ENCODE measurements around the gene ACD.

ACD gene

GRCh38 chr16:67647681-67648080, 12.4 kb downstream of the ACD start:
- H3K14ac ChIP-seq (ENCODE audit: low read length), result no peak overlapping the region
- no peak overlapping the region for H2AFZ ChIP-seq (ENCODE audit: low read length)
- H3K36me3 ChIP-seq (replicated peaks in 1 of 2; ENCODE audit: control insufficient read depth in 2 of 2, insufficient read depth in 2 of 2, low read length in 2 of 2), result no peaks in the 10 kb centered on the region
- H2AK5ac ChIP-seq (ENCODE audit: low read depth, low read length), result peak overlapping the region; percentile 30
- H3K18ac ChIP-seq (ENCODE audit: low read length), result peak overlapping the region; percentile 80
- H2BK15ac ChIP-seq (ENCODE audit: low read length), result no peak overlapping the region
- H2BK12ac ChIP-seq (ENCODE audit: low read length), result no peak overlapping the region
- H3K4me1 ChIP-seq (ENCODE audit: control insufficient read depth in 2 of 2, insufficient read depth in 1 of 2, low read depth in 1 of 2, low read length in 2 of 2), result peaks cover 0 to 17% of the 10 kb centered on the region in 2 donors
- H3K27ac ChIP-seq (replicated peaks; ENCODE audit: low read length), result no peak overlapping the region
- WGBS, 2 donors (ENCODE audit: extremely low coverage in 2 of 2, insufficient read length in 2 of 2, insufficient replicate concordance in 1 of 2), result no CpG with 5 or more reads among the region's 13 CpGs
- no peak overlapping the region for H3K4me2 ChIP-seq (ENCODE audit: insufficient read depth, low read length, poor library complexity, severe bottlenecking)
- no peak overlapping the region for H3K9ac ChIP-seq (ENCODE audit: low read depth, low read length, poor library complexity)
- H3K27me3 ChIP-seq (ENCODE audit: control insufficient read depth in 3 of 3, insufficient read depth in 3 of 3, low read depth in 1 of 3, low read length in 3 of 3), result peaks cover 0 to 74% (median 61%) of the 10 kb centered on the region in 3 experiments
- peaks cover 2% of the 10 kb centered on the region for H3K79me1 ChIP-seq (ENCODE audit: low read depth, low read length)
- no peak overlapping the region for H3K4me3 ChIP-seq (ENCODE audit: low read length in 2 of 2)
- H4K91ac ChIP-seq (ENCODE audit: low read depth, low read length, poor library complexity), result no peak overlapping the region
- no peak overlapping the region for H2BK120ac ChIP-seq (ENCODE audit: low read depth, low read length)
- H3K23ac ChIP-seq (ENCODE audit: low read depth, low read length, poor library complexity), result peak overlapping the region; percentile 89
- no peak overlapping the region for H4K8ac ChIP-seq (ENCODE audit: low read depth, low read length)
- H3K4ac ChIP-seq (ENCODE audit: low read length), result no peak overlapping the region
- DNase-seq (ENCODE audit: low spot score), result no peak
- H3K9me3 ChIP-seq (replicated peaks in 1 of 2; ENCODE audit: control insufficient read depth in 2 of 2, insufficient read depth in 1 of 2, low read depth in 1 of 2, low read length in 2 of 2), result no peaks in the 10 kb centered on the region
- H2BK5ac ChIP-seq (ENCODE audit: low read length), result peak overlapping the region; percentile 66

- Histone ChIP-seq H3K4me3 (ENCODE audit: low read length in 2 of 2) (no peak overlapping the region), H3K27ac (replicated peaks; ENCODE audit: low read length) (no peak overlapping the region), H3K23ac (ENCODE audit: low read depth, low read length, poor library complexity) (peak overlapping the region; percentile 89), H2BK5ac (ENCODE audit: low read length) (peak overlapping the region; percentile 5), H3K9ac (ENCODE audit: low read depth, low read length, poor library complexity) (no peak overlapping the region), H4K8ac (ENCODE audit: low read depth, low read length) (no peak overlapping the region), H3K4me2 (ENCODE audit: insufficient read depth, low read length, poor library complexity, severe bottlenecking) (no peak overlapping the region), H3K14ac (ENCODE audit: low read length) (no peak overlapping the region), H2BK120ac (ENCODE audit: low read depth, low read length) (no peak overlapping the region), H3K27me3 (ENCODE audit: control insufficient read depth in 3 of 3, insufficient read depth in 3 of 3, low read depth in 1 of 3, low read length in 3 of 3) (peaks cover 0 to 70% (median 59%) of the 10 kb centered on the region in 3 experiments), H3K9me3 (replicated peaks in 1 of 2; ENCODE audit: control insufficient read depth in 2 of 2, insufficient read depth in 1 of 2, low read depth in 1 of 2, low read length in 2 of 2) (no peaks in the 10 kb centered on the region), H2AFZ (ENCODE audit: low read length) (no peak overlapping the region), H3K79me1 (ENCODE audit: low read depth, low read length) (peaks cover 2% of the 10 kb centered on the region), H2BK12ac (ENCODE audit: low read length) (no peak overlapping the region), H4K91ac (ENCODE audit: low read depth, low read length, poor library complexity) (no peak overlapping the region), H3K4me1 (ENCODE audit: control insufficient read depth in 2 of 2, insufficient read depth in 1 of 2, low read depth in 1 of 2, low read length in 2 of 2) (peaks cover 0 to 17% of the 10 kb centered on the region in 2 donors), H2AK5ac (ENCODE audit: low read depth, low read length) (peak overlapping the region; percentile 25), H3K18ac (ENCODE audit: low read length) (no peak overlapping the region), H3K4ac (ENCODE audit: low read length) (no peak overlapping the region), H2BK15ac (ENCODE audit: low read length) (peak overlapping the region; percentile 38), H3K36me3 (replicated peaks in 1 of 2; ENCODE audit: control insufficient read depth in 2 of 2, insufficient read depth in 2 of 2, low read length in 2 of 2) (no peaks in the 10 kb centered on the region)
- no peak for DNase-seq (ENCODE audit: low spot score)
- WGBS, 2 donors (ENCODE audit: extremely low coverage in 2 of 2, insufficient read length in 2 of 2, insufficient replicate concordance in 1 of 2), result no CpG with 5 or more reads among the region's 15 CpGs
Measured at GRCh38 chr16:67647111-67647651, 12.9 kb downstream of the ACD start.

- H3K9ac ChIP-seq (ENCODE audit: low read depth, low read length, poor library complexity), result no peak overlapping the region
- H3K4me2 ChIP-seq (ENCODE audit: insufficient read depth, low read length, poor library complexity, severe bottlenecking), result peak overlapping the region; percentile 60
- H2BK5ac ChIP-seq (ENCODE audit: low read length), result no peak overlapping the region
- peak overlapping the region; percentile 47 for H2BK120ac ChIP-seq (ENCODE audit: low read depth, low read length)
- no peak overlapping the region for H3K4me3 ChIP-seq (ENCODE audit: low read length in 2 of 2)
- H3K36me3 ChIP-seq (replicated peaks in 1 of 2; ENCODE audit: control insufficient read depth in 2 of 2, insufficient read depth in 2 of 2, low read length in 2 of 2), result no peaks in the 10 kb centered on the region
- peaks cover 0 to 17% of the 10 kb centered on the region in 2 donors for H3K4me1 ChIP-seq (ENCODE audit: control insufficient read depth in 2 of 2, insufficient read depth in 1 of 2, low read depth in 1 of 2, low read length in 2 of 2)
- WGBS, 2 donors (ENCODE audit: extremely low coverage in 2 of 2, insufficient read length in 2 of 2, insufficient replicate concordance in 1 of 2), result no CpG with 5 or more reads among the region's 15 CpGs
- H4K91ac ChIP-seq (ENCODE audit: low read depth, low read length, poor library complexity), result peak overlapping the region; percentile 72
- peaks cover 2% of the 10 kb centered on the region for H3K79me1 ChIP-seq (ENCODE audit: low read depth, low read length)
- DNase-seq (ENCODE audit: low spot score), result no peak
- H3K18ac ChIP-seq (ENCODE audit: low read length), result peak overlapping the region; percentile 87
- H3K9me3 ChIP-seq (replicated peaks in 1 of 2; ENCODE audit: control insufficient read depth in 2 of 2, insufficient read depth in 1 of 2, low read depth in 1 of 2, low read length in 2 of 2), result no peaks in the 10 kb centered on the region
- peak overlapping the region; percentile 73 for H3K23ac ChIP-seq (ENCODE audit: low read depth, low read length, poor library complexity)
- peak overlapping the region; percentile 80 for H2AFZ ChIP-seq (ENCODE audit: low read length)
- peak overlapping the region; percentile 75 for H2BK15ac ChIP-seq (ENCODE audit: low read length)
- no peak overlapping the region for H4K8ac ChIP-seq (ENCODE audit: low read depth, low read length)
- H3K4ac ChIP-seq (ENCODE audit: low read length), result peak overlapping the region; percentile 53
- no peak overlapping the region for H2BK12ac ChIP-seq (ENCODE audit: low read length)
- H3K14ac ChIP-seq (ENCODE audit: low read length), result no peak overlapping the region
- peak overlapping the region; percentile 96 for H2AK5ac ChIP-seq (ENCODE audit: low read depth, low read length)
- H3K27me3 ChIP-seq (ENCODE audit: control insufficient read depth in 3 of 3, insufficient read depth in 3 of 3, low read depth in 1 of 3, low read length in 3 of 3), result peaks cover 0 to 54% (median 45%) of the 10 kb centered on the region in 3 experiments
- H3K27ac ChIP-seq (replicated peaks; ENCODE audit: low read length), result no peak overlapping the region
Measured at GRCh38 chr16:67645397-67646121, 14.5 kb downstream of the ACD start.

- no peak overlapping the region for H2BK12ac ChIP-seq (ENCODE audit: low read length)
- H2BK15ac ChIP-seq (ENCODE audit: low read length), result no peak overlapping the region
- H3K18ac ChIP-seq (ENCODE audit: low read length), result no peak overlapping the region
- H3K4me1 ChIP-seq (ENCODE audit: control insufficient read depth in 2 of 2, insufficient read depth in 1 of 2, low read depth in 1 of 2, low read length in 2 of 2), result peaks cover 0 to 6% of the 10 kb centered on the region in 2 donors
- H3K4me3 ChIP-seq (ENCODE audit: low read length in 2 of 2), result no peak overlapping the region
- H3K27me3 ChIP-seq (ENCODE audit: control insufficient read depth in 3 of 3, insufficient read depth in 3 of 3, low read depth in 1 of 3, low read length in 3 of 3), result peaks cover 0 to 40% (median 40%) of the 10 kb centered on the region in 3 experiments
- no peak overlapping the region for H2BK5ac ChIP-seq (ENCODE audit: low read length)
- H3K9ac ChIP-seq (ENCODE audit: low read depth, low read length, poor library complexity), result no peak overlapping the region
- H3K23ac ChIP-seq (ENCODE audit: low read depth, low read length, poor library complexity), result no peak overlapping the region
- H2AFZ ChIP-seq (ENCODE audit: low read length), result peak overlapping the region; percentile 80
- no peaks in the 10 kb centered on the region for H3K9me3 ChIP-seq (replicated peaks in 1 of 2; ENCODE audit: control insufficient read depth in 2 of 2, insufficient read depth in 1 of 2, low read depth in 1 of 2, low read length in 2 of 2)
- no peak overlapping the region for H3K14ac ChIP-seq (ENCODE audit: low read length)
- H3K4me2 ChIP-seq (ENCODE audit: insufficient read depth, low read length, poor library complexity, severe bottlenecking), result no peak overlapping the region
- H3K36me3 ChIP-seq (replicated peaks in 1 of 2; ENCODE audit: control insufficient read depth in 2 of 2, insufficient read depth in 2 of 2, low read length in 2 of 2), result peaks cover 2 to 10% of the 10 kb centered on the region in 2 donors
- no peak overlapping the region for H3K27ac ChIP-seq (replicated peaks; ENCODE audit: low read length)
- peak overlapping the region; percentile 65 for H4K8ac ChIP-seq (ENCODE audit: low read depth, low read length)
- H2BK120ac ChIP-seq (ENCODE audit: low read depth, low read length), result no peak overlapping the region
- no peak for DNase-seq (ENCODE audit: low spot score)
- no peak overlapping the region for H3K4ac ChIP-seq (ENCODE audit: low read length)
- H4K91ac ChIP-seq (ENCODE audit: low read depth, low read length, poor library complexity), result no peak overlapping the region
- peaks cover 2% of the 10 kb centered on the region for H3K79me1 ChIP-seq (ENCODE audit: low read depth, low read length)
- WGBS, 2 donors (ENCODE audit: extremely low coverage in 2 of 2, insufficient read length in 2 of 2, insufficient replicate concordance in 1 of 2), result no CpG with 5 or more reads among the region's 9 CpGs
- H2AK5ac ChIP-seq (ENCODE audit: low read depth, low read length), result no peak overlapping the region
Measured at GRCh38 chr16:67644038-67644437, 16.0 kb downstream of the ACD start.

All from neuronal stem cell (in vitro differentiated cells).